DMS153 treated with DMSO at 0.1 percent for 48 hours (cell line): ENCODE measurements around the gene ZC3H12A.

ENCODE experiments used
- DNase-seq: peaks from one replicate; lab custom pipeline; 2025; ENCODE audit not compliant: unreplicated experiment; lab: John Stamatoyannopoulos, UW

The ZC3H12A gene

DNA sequence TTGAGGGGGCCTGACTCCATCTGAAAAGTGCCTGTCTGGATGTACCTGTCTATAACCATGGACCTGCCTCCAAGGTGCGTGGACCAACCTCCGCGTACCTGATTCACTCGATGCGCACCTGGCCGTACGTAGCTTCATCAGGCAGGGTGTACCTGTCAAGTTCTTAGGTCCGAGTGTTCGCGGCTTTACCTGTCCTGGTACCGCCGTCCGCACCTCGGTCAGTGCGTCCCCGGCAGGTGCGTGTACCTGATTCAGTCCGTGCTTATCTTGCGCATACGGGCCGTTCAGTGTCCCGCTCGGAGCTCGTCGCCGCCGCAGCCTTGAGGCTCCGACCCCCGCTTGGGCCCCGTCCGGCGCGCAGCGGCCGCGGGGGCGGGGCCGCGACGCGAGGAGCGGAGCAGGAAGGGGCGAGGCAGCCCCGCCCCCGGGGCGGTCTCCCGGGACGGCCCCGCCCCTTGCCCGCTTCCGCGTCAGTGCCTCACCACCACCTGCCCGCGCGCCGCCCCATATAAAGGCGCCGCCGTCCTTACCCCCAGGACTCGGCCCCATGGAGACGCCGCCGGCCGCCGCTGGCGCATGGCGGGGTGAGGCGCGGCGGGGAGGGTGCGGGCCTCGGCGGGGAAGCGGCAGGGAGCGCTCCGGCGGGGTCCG lies at the start of gene ZC3H12A:
Gene ZC3H12A, plus strand, starts transcription at position 535 of the 651 bp plus-strand sequence. CDS start 917 bp downstream, outside the sequence.
- DNase-seq, result peak; percentile 89

DNA sequence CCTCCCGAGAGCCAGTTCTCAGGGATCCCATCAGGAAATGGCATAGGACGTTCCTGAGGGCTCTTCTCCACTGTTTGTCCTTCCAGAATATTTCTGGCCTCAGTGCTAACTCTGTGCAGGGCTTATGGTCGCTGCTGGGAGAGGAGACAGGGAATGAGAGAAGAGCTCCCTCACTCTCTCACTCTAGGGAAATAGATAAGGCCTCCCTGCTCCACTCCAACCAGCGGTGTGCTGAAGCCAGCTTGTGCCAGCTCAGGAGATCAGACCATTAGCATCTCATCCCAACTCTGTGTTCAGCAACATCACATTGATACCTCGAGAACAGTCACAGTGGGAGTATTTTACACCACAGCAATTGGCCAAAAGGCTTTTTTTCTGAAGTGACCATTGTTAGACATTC lies 49.2 kb upstream of the ZC3H12A start:
- no peak for DNase-seq

GRCh38 chr1:37429029-37429428 lies 45.4 kb upstream of the ZC3H12A start:
- DNase-seq, result no peak

DNA sequence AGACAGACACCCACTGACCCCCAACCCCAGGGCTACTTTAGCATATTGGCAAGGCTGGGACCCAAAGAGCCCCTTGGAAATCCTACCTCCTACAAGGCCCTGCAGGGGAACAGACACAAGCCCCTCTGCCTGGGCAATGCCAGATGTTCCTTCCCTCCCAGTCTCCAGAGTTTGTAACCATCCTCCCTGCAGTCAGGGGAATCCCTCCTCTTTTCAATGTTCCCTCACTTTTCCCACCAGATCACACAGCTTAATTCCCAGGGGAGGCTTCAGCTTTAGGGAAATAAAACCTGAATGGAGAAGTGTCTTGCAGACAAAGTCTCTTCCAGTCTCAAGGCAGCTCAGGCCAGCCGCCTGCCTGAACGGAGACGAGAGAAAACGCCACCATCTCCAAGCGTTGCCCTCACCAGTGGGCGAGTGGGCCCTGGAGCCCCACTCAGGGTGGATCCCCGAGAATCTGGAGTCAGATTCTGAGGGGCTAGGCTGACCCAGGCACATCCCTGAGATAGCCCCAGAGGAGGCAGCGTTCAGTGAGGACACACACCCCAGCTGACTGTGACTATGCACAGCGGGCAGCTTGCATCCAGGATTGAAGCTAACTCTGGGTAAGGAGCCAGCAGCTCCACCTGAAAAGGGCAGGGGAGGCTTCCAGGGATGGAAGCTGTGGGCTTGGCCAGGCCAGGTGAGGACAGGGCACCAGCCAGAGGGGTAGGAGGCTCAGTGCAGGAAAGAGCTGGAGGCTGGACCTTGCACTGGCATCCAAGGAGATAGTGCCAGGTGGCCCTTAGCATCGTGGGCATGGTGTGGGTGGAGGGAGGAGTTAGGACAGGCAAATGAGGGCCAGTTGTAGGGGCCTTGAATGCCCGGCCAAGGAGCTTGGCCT lies 44.0 kb upstream of the ZC3H12A start:
- no peak for DNase-seq

DNA sequence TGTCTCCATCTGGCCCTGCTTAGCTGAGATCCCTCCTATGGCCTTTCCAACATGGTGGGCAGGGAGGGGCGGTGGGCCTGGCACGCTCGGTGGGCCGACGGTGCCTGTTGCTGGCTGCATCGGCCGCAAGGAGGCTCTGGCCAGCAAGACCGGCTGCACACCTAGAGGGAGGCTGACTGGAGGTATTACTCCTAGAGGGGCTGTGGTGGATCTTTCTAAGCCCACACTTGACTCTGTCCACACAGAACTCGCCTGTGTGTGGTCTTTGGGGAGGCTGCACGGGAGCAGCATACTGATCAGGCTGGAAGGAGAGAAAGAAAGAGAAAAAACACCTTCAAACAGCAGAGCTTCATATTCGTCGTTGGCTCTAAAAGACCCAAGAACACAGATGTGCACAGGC lies 41.7 kb upstream of the ZC3H12A start:
- DNase-seq, result no peak

DNA sequence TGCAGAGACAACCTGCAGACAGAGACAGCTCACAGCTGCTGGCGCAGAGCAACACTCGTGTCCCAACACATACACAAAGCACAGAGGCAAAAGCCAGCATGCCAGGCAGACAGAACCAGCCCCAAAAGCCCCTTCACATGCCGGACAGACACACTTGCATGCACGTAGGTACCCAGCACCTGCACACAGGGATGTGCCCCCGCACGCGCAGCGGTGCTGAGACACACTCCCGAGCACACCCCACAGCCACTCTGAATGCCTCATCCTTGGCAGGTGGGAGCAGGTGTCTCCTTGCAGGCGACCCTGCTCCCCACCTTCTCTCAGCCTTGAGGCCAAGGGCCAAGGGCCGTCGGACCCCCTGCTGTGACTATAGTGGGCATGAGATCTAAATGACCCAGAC lies 41.2 kb upstream of the ZC3H12A start:
- no peak for DNase-seq

DNA sequence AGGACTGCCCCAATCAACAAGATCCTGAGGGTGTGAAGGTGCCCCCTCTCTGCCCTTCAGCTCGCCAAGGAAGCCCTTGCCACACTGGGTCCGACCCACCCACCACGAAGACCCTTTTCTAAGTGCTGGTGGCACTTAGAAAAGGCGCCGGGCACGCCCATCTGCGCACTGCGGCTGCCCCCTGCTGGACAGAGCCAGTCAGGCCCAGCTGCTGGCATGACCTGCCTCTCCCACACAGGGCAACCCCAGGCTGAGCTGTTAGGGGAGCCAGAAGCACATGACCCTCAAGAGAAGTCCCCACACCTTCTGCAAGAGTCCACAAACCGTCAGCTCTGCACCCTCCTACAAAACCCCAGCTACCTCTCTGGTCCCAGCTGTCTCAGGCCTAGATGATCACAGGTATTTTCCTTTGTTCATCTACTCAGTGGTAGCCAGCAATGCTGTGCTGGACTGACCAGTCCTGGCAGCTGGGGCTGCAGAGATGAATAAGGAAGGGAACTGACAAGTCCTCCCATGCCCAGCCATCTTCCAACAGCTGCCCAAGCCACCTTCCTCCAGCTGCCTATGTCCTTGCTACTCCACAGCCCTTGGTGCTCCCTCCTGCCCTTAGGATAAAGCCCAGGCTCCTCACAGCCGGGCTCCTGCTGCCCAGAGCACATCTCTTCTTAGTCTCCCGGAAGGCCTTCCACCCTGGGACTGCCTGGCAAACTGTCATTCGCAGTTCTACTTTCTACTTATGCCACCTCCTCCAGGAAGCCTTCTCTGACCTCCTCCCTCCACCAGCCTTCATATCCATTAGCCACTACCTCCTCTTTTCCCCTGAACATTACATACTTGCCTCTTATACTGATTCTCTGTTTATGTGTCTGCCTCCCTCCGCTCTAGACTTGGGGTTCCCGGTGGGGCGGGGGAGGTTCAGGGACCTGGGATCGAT lies 39.8 kb upstream of the ZC3H12A start:
- peak; percentile 39 for DNase-seq

DNA sequence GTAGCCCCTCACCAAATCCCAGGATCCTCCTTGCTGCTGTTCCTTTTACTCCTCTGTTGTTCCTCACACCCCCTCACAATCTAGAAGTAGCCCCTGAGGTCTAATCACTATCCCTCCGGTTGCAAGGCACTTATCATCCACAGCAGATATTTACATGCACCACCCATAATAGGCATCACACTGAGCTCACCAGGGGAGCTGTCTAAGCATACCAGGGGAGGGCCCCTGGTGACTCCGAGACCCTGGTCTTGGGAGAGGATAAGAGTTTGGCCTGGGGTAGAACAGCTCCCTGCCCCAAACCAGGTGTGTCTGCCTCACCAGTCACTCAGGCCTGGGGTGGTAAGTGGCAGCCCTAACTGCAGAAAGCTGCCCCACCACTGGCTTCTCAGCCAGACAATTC lies 37.3 kb upstream of the ZC3H12A start:
- DNase-seq, result no peak

GRCh38 chr1:37438037-37438868 lies 36.1 kb upstream of the ZC3H12A start:
- DNase-seq, result no peak

- no peak for DNase-seq
Measured at GRCh38 chr1:37438869-37439343, 35.5 kb upstream of the ZC3H12A start.

DNA sequence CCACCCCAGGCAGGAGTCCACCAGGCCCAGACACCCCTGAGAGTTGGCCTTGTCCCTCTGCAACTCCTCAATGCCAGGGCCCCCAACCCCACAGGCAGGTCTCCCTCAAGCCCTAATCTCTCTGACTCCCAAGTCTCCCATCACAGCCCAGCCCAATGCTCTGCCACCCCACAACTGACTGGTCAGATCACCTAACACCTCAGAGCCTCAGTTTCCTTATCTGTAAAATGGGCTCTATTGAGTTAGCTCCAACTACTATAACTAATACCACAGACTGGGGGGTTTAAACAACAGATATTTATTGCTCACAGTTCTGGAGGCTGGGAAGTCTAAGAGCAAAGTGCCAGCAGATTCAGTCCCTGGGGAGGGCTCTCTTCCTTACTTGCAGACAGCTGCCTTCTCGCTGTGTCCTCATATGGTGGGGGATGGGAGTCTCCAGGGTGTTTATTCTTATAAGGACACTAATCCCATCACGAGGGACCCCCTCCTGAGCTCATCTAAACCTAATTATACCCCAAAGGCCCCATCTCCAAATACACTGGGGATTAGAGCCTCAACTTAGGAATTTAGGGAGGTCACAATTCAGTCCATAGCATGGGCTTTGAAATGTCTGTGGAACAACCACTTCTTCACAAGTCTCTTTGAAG lies 34.9 kb upstream of the ZC3H12A start:
- no peak for DNase-seq

DNA sequence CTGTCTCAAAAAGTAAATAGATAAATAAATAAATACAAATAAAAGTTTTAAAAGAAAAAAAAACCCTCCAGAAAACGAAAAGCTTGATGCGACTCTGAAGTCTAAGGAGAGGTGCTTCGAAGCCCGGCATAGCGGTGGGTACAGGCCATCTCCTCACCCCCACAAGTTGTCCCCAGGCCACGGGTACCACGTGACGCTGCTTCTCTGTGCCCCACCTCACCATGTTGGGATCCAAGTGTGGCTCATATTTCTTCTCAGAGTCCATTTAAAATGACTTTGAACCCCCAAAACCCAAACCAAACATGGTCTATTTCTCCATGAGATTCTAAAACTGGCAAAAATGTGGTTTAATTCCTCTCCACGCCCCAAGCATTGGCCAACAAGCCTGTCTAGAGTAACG lies 32.9 kb upstream of the ZC3H12A start:
- no peak for DNase-seq

DNA sequence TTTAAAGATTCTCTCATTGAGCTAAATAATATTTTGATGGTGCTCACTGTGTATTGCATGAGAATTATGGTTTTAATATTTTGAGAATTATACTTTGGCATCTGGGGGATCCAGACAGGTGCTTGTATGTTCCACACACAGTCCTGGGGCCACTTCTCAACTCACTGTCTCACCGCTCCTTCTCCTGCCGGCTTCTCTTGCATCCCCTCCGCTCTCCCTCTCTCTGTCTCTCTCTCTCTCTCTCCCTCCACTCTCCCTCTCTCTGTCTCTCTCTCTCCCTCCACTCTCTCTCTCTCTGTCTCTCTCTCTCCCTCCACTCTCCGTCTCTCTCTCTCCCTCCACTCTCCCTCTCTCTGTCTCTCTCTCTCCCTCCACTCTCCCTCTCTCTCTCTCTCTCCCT lies 32.2 kb upstream of the ZC3H12A start:
- no peak for DNase-seq

DNA sequence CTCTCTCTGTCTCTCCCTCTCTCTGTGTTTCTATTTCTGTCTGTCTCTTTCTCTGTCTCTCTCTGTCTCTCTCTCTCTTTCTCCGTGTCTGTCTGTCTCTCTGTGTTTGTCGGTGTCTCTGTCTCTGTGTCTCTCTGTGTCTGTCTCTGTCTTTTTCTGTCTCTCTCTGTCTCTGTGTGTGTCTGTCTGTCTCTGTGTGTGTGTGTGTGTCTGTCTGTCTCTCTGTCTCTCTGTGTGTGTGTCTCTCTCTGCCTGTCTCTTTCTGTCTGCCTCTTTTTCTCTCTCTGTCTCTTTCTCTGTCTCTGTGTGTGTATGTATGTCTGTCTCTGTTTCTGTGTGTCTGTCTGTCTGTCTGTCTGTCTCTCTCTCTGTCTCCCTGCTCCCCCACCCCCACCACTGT lies 31.7 kb upstream of the ZC3H12A start:
- no peak for DNase-seq

GRCh38 chr1:37446874-37447273 lies 27.5 kb upstream of the ZC3H12A start:
- no peak for DNase-seq

DNA sequence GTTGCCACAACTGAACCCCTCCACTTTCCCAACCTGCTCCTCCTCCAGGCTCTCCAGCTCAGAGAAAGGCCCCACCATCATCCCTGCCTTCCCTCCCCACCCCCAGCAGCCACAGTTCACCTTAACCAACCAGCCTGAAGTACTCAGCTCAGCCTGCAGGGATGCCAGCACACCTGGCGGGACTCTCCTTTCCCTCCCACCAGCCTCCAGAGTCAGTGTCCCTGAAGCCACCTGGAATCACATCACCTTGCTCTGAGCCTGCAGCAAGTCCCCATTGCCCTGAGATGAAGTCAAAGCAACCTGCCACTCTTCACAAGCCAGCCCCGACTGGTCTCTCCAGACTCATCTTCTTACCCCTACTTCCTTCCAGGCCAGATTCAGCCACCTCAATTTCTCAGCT lies 26.2 kb upstream of the ZC3H12A start:
- DNase-seq, result no peak

DNA sequence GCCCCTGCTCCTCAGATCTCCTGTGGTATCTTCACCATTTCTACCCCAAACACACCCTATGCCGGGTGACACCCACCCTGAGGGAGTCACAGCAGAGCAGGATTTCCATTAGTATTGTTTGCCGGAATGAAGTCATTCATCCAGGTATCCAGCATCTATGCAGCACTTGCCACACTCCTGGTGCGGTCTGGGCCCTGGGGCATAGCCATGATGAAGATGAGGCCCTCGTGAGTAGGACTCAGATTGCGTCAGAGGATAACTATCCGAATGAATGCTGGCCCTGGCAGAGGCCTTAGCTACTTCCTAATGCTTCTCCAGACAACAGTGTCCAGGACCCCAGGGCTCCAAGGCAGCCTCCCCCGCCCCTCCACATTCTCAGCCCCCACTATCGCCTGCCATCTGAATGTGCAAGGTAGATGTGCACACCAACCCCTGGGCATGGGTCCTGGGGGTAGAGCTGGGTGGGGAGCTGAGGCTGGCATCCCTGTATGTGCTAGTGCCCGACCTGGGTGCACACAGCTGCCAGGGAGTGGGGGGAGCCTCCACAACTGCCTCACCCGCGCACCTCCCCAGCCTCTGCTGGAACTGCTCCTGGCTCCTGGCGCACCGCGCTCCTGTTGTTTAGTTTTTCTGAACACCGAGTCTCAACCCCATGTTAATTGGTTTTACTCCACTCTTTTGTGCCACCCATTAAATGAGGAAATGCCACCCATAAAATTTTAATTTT lies 25.5 kb upstream of the ZC3H12A start:
- no peak for DNase-seq

DNA sequence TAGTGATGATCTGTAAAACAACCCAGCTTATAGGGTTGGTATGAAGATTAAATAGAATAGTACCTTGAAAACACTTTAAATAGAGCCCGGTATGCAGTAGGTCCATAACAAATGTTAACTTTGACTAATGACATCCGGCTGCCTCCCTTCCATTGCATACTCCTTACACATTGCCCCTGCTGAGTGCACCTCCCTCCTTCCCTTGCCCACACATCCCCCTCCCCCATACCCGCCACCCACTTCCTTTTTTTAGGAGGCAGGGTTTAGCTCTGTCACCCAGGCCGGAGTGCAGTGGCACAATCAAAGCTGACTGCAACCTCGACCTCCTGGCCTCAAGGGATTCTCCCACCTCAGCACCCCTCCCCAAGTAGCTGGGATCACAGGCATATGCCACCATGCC lies 24.4 kb upstream of the ZC3H12A start:
- DNase-seq, result no peak

- no peak for DNase-seq
Measured at GRCh38 chr1:37452416-37452815, 22.0 kb upstream of the ZC3H12A start.
